ENCODE results near the gene RAPGEF4.

DNA sequence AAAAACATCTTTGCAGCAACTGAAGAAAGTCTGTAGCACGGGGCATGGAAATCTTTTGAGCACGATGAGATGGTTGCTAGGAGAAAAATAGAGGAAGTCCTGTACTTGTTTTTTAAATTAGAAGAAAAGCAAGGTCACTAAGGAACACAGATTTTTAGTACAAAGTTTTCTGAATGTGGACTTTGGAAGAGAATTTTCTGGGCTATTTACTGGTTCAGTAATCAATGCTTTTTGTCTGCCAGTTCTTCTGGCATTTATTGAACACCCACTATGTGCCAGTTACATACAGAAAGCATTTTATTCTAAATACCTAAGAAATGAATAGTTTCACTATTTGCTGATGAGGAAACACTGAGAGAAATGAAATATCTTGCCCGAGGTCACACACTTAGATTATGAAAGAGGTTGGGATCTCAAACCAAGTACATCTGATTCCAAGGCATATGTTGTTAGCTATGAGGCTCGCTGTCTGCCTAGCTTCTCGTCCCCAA is 324.4 kb downstream of the RAPGEF4 start:
- TF ChIP-seq CTCF (IDR thresholded peaks at IDR 0.05; ENCODE audit: borderline replicate concordance, extremely low read depth, low read length, poor library complexity, severe bottlenecking) (no peak), EZH2 (IDR thresholded peaks at IDR 0.05; ENCODE audit: borderline replicate concordance, low read depth, low read length, severe bottlenecking) (no peak)

Data from DND-41 (cell line).